CD14-positive monocyte (primary cell): ENCODE measurements around the gene SDK1. TPM values are rescaled to one million over a fixed set of nuclear protein-coding genes. Genes with fewer than 3 reads are reported as not detected.

Experiments used
- DNase-seq, 3 donors: peaks; one replicate each; pipeline ENCODE4 v3.0.0-alpha.2; 2011 to 2022
- H2AFZ ChIP-seq: 2 replicates; pipeline ENCODE4 v1.6.0; 2012; ENCODE audit warnings: mild to moderate bottlenecking, low read depth, low read length, inconsistent platforms; ENCODE audit not compliant: insufficient read depth, poor library complexity, severe bottlenecking
- H3K27ac ChIP-seq, 2 donors: 1 replicate in 1 of 2; 2 replicates in 1 of 2; pipeline ENCODE4 v1.5.1; 2012 to 2013; ENCODE audit warnings: low read length in 2 of 2, control low read depth in 1 of 2, inconsistent platforms in 1 of 2, low read depth in 1 of 2, mild to moderate bottlenecking in 1 of 2
- H3K27me3 ChIP-seq, 2 donors: one replicate each; pipeline versions ENCODE4 v1.6.0 to v1.6.1; 2011 to 2013; ENCODE audit warnings: low read length in 2 of 2; ENCODE audit not compliant: control insufficient read depth in 2 of 2, insufficient read depth in 2 of 2
- H3K36me3 ChIP-seq, 2 donors: replicated peaks in 1 of 2; 1 replicate in 1 of 2; 2 replicates in 1 of 2; pipeline versions ENCODE4 v1.5.1 to v1.6.1; 2012 to 2013; ENCODE audit warnings: low read length in 2 of 2, control low read depth in 1 of 2, inconsistent platforms in 1 of 2, mild to moderate bottlenecking in 1 of 2; ENCODE audit not compliant: insufficient read depth in 2 of 2, control insufficient read depth in 1 of 2
- H3K4me1 ChIP-seq, 2 donors: 1 replicate in 1 of 2; 2 replicates in 1 of 2; pipeline versions ENCODE4 v1.5.1 to v1.6.1; 2012 to 2013; ENCODE audit warnings: low read length in 2 of 2, control low read depth in 1 of 2, inconsistent platforms in 1 of 2, mild to moderate bottlenecking in 1 of 2, moderate library complexity in 1 of 2; ENCODE audit not compliant: insufficient read depth in 2 of 2, control insufficient read depth in 1 of 2
- H3K4me2 ChIP-seq: replicated peaks from 2 replicates; pipeline ENCODE3; 2012; ENCODE audit warnings: low read length, moderate library complexity, mild to moderate bottlenecking; ENCODE audit not compliant: poor library complexity, severe bottlenecking; ENCODE audit errors: extremely low read depth
- H3K4me3 ChIP-seq, 3 experiments: fragments of 200-600 bp in 1 of 3; sonication (generic) in 1 of 3; replicated peaks in 1 of 3; 1 replicate in 2 of 3; 2 replicates in 1 of 3; pipeline ENCODE4 v1.5.1; 2011 to 2013; ENCODE audit warnings: low read length in 3 of 3, mild to moderate bottlenecking in 3 of 3, control low read depth in 2 of 3, low read depth in 2 of 3, inconsistent platforms in 1 of 3, moderate library complexity in 1 of 3
- H3K79me2 ChIP-seq: 2 replicates; pipeline ENCODE4 v1.6.0; 2012; ENCODE audit warnings: mild to moderate bottlenecking, control low read depth, inconsistent platforms, low read length, moderate library complexity; ENCODE audit not compliant: insufficient read depth
- H3K9ac ChIP-seq: 2 replicates; pipeline ENCODE4 v1.6.0; 2017; ENCODE audit warnings: low read length, mild to moderate bottlenecking; ENCODE audit not compliant: insufficient read depth, poor library complexity, severe bottlenecking
- H3K9me3 ChIP-seq, 2 donors: replicated peaks in 1 of 2; 1 replicate in 1 of 2; 2 replicates in 1 of 2; pipeline versions ENCODE4 v1.5.1 to v1.6.1; 2012 to 2013; ENCODE audit warnings: low read length in 2 of 2, control low read depth in 1 of 2; ENCODE audit not compliant: control insufficient read depth in 1 of 2, insufficient read depth in 1 of 2
- H4K20me1 ChIP-seq: 2 replicates; pipeline ENCODE4 v1.6.0; 2012; ENCODE audit warnings: mild to moderate bottlenecking, low read length, control low read depth, moderate library complexity; ENCODE audit not compliant: insufficient read depth
- H3K27ac Mint-ChIP-seq, 7 donors: one replicate each; pipeline ENCODE4 v1.8.0; 2020; ENCODE audit warnings: mild to moderate bottlenecking in 7 of 7, mixed read lengths in 7 of 7, moderate library complexity in 6 of 7, inconsistent platforms in 2 of 7
- H3K27me3 Mint-ChIP-seq, 3 donors: one replicate each; pipeline ENCODE4 v1.8.0; 2021 to 2022; ENCODE audit warnings: low read depth in 3 of 3, mild to moderate bottlenecking in 3 of 3, mixed read lengths in 3 of 3, moderate library complexity in 3 of 3, inconsistent platforms in 1 of 3
- H3K36me3 Mint-ChIP-seq, 2 donors: one replicate each; pipeline ENCODE4 v1.8.0; 2020; ENCODE audit warnings: mixed read lengths in 2 of 2, inconsistent platforms in 1 of 2, mild to moderate bottlenecking in 1 of 2
- H3K4me1 Mint-ChIP-seq: one replicate; pipeline ENCODE4 v1.8.0; 2020; ENCODE audit warnings: mild to moderate bottlenecking, mixed read lengths
- H3K4me3 Mint-ChIP-seq, 2 donors: one replicate each; pipeline ENCODE4 v1.8.0; 2020; ENCODE audit warnings: mild to moderate bottlenecking in 2 of 2, mixed read lengths in 2 of 2, moderate library complexity in 1 of 2
- H3K9me3 Mint-ChIP-seq, 7 donors: one replicate each; pipeline ENCODE4 v1.8.0; 2020 to 2022; ENCODE audit warnings: mixed read lengths in 7 of 7, mild to moderate bottlenecking in 6 of 7, moderate library complexity in 6 of 7, inconsistent platforms in 2 of 7
- CTCF ChIP-seq: fragments of 200-600 bp; IDR thresholded peaks from one replicate; pipeline ENCODE4 v1.8.0; 2022; ENCODE audit warnings: antibody characterized with exemption, mild to moderate bottlenecking
- WGBS: methylation state at CpG from one replicate; pipeline ENCODE4 v1.1.5; 2013; ENCODE audit warnings: missing lambda C conversion rate; ENCODE audit not compliant: insufficient coverage; 5-methylcytosine and 5-hydroxymethylcytosine counted together
- intact Hi-C, 2 donors: fragments of 100-400 bp; cut with micrococcal nuclease; formaldehyde crosslinking; loops; one replicate each; pipeline versions ENCODE4 v1.15.0 to v1.15.1; 2023
- polyA plus RNA-seq, 3 donors: library from polyadenylated mRNA; depleted of rRNA in 1 of 3; unstranded in 2 of 3; stranded (reverse) in 1 of 3; fragments of 300-500 nt in 2 of 3; fragments of >200 nt in 1 of 3; fragmentation: Illumina TruSeq in 2 of 3; gene quantifications; 1 replicate in 2 of 3; 2 replicates in 1 of 3; pipeline ENCODE4 v1.2.3, GENCODE V29; 2012 to 2021

SDK1 gene
- polyA plus RNA-seq, 3 donors: 0.01 TPM; not detected in 2

GRCh38 chr7:3412871-3413270, 111.8 kb downstream of the SDK1 start:
- Mint-ChIP-seq H3K36me3 (no peaks in the 10 kb centered on the region), H3K9me3 (peaks cover 0 to 2% (median 0%) of the 10 kb centered on the region in 7 donors), H3K27ac (no peak overlapping the region), H3K4me1 (no peaks in the 10 kb centered on the region), H3K4me3 (no peak overlapping the region), H3K27me3 (peaks cover 0 to 6% (median 3%) of the 10 kb centered on the region in 3 donors)
- Histone ChIP-seq H2AFZ (no peak overlapping the region), H3K79me2 (no peaks in the 10 kb centered on the region), H3K4me3 (no peak overlapping the region), H3K27me3 (no peaks in the 10 kb centered on the region), H3K9ac (no peak overlapping the region), H3K4me1 (no peaks in the 10 kb centered on the region), H4K20me1 (no peaks in the 10 kb centered on the region), H3K27ac (no peak overlapping the region), H3K36me3 (no peaks in the 10 kb centered on the region), H3K9me3 (no peaks in the 10 kb centered on the region), H3K4me2 (no peak overlapping the region)
- DNase-seq: no peak
- TF ChIP-seq CTCF: no peak
- intact Hi-C loops: no loop called here
- 100% methylated on average over 1 of the region's 2 CpGs for WGBS

GRCh38 chr7:3415861-3416312, 114.8 kb downstream of the SDK1 start:
- peaks cover 0 to 2% (median 0%) of the 10 kb centered on the region in 7 donors for H3K9me3 Mint-ChIP-seq
- intact Hi-C loops: no loop called here
- H3K27me3 Mint-ChIP-seq: peaks cover 1 to 6% (median 3%) of the 10 kb centered on the region in 3 donors
- H3K27ac ChIP-seq: no peak overlapping the region
- no peak overlapping the region for H3K4me3 Mint-ChIP-seq
- WGBS: no CpG with 5 or more reads among the region's 3 CpGs
- no peaks in the 10 kb centered on the region for H4K20me1 ChIP-seq
- no peaks in the 10 kb centered on the region for H3K4me1 Mint-ChIP-seq
- H3K36me3 Mint-ChIP-seq: no peaks in the 10 kb centered on the region
- no peaks in the 10 kb centered on the region for H3K79me2 ChIP-seq
- no peak overlapping the region for H3K4me3 ChIP-seq
- H2AFZ ChIP-seq: no peak overlapping the region
- H3K36me3 ChIP-seq: no peaks in the 10 kb centered on the region
- H3K27me3 ChIP-seq: no peaks in the 10 kb centered on the region
- no peaks in the 10 kb centered on the region for H3K4me1 ChIP-seq
- no peak overlapping the region for H3K27ac Mint-ChIP-seq
- no peak for TF ChIP-seq CTCF
- no peak for DNase-seq
- H3K4me2 ChIP-seq: no peak overlapping the region
- H3K9me3 ChIP-seq: no peaks in the 10 kb centered on the region
- no peak overlapping the region for H3K9ac ChIP-seq
